GM12864 (cell line): ENCODE measurements around the gene MORC1.

Experiments used
- DNase-seq: peaks from one replicate; pipeline ENCODE4 v3.0.0-alpha.2; 2011; ENCODE audit warnings: low read depth
- H3K4me3 ChIP-seq: 2 replicates; pipeline ENCODE4 v1.5.1; 2011; ENCODE audit warnings: mild to moderate bottlenecking, low read depth, low read length, control low read depth
- TF ChIP-seq, protein P1 (sequence below): IDR thresholded peaks from 2 replicates; pipeline ENCODE4 v1.5.1; 2011; ENCODE audit warnings: low read depth, mild to moderate bottlenecking, moderate library complexity, low read length, control low read depth, inconsistent platforms; ENCODE audit errors: missing control alignments

Gene MORC1

DNA sequence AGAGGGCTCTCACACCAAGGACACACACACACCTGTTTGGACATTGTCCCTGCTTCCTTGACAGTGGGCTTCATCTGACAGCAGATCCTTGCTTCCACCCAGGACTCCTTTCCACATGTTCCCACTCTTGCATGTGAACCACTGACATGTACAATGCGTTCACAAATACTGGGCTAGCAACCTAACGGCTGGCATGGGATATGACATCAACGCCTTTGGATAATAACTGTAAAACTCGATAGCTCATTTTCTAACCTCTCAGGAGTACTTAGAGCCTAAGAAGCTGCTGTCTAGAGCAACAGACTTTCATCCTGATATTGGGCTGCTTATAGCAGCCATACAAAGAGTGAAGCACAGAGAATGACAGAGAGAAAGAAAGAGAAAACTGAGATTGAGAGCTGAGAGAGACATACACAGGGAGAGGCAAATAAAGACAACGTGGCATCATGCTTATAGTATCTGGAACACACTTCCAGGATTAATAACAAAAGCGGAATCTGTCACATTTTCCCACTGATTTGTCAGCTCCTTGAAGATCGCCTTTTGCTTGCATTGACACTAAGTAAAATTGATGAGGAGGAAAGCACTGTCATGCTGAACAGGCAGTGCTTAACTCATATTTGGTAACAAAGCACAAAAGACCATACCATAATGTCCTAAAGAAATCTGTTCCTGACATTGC is 166.0 kb downstream of the MORC1 start:
- no peak for DNase-seq
- TF ChIP-seq, protein P1, sequence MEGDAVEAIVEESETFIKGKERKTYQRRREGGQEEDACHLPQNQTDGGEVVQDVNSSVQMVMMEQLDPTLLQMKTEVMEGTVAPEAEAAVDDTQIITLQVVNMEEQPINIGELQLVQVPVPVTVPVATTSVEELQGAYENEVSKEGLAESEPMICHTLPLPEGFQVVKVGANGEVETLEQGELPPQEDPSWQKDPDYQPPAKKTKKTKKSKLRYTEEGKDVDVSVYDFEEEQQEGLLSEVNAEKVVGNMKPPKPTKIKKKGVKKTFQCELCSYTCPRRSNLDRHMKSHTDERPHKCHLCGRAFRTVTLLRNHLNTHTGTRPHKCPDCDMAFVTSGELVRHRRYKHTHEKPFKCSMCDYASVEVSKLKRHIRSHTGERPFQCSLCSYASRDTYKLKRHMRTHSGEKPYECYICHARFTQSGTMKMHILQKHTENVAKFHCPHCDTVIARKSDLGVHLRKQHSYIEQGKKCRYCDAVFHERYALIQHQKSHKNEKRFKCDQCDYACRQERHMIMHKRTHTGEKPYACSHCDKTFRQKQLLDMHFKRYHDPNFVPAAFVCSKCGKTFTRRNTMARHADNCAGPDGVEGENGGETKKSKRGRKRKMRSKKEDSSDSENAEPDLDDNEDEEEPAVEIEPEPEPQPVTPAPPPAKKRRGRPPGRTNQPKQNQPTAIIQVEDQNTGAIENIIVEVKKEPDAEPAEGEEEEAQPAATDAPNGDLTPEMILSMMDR = no peak
- H3K4me3 ChIP-seq = no peak overlapping the region

DNA sequence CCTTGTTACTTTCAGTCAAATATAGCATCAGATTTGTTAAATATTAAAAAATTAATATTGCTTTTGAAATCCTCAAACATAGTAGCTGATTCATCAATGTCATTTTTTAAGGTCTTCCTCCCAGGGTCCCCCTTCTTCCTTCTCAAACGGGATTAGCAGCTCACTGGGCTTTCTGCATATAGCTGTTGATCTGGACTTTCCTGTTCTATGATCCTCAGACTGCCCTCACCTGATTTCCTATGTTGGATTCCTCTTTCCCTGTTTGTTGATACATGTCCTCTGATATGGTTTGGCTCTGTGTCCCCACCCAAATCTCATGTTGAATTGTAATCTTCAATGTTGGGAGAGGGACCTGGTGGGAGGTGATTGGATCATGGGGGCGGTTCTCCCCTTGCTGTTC is 170.1 kb downstream of the MORC1 start:
- H3K4me3 ChIP-seq = no peak overlapping the region
- no peak for DNase-seq
- TF ChIP-seq, protein P1 = no peak

DNA sequence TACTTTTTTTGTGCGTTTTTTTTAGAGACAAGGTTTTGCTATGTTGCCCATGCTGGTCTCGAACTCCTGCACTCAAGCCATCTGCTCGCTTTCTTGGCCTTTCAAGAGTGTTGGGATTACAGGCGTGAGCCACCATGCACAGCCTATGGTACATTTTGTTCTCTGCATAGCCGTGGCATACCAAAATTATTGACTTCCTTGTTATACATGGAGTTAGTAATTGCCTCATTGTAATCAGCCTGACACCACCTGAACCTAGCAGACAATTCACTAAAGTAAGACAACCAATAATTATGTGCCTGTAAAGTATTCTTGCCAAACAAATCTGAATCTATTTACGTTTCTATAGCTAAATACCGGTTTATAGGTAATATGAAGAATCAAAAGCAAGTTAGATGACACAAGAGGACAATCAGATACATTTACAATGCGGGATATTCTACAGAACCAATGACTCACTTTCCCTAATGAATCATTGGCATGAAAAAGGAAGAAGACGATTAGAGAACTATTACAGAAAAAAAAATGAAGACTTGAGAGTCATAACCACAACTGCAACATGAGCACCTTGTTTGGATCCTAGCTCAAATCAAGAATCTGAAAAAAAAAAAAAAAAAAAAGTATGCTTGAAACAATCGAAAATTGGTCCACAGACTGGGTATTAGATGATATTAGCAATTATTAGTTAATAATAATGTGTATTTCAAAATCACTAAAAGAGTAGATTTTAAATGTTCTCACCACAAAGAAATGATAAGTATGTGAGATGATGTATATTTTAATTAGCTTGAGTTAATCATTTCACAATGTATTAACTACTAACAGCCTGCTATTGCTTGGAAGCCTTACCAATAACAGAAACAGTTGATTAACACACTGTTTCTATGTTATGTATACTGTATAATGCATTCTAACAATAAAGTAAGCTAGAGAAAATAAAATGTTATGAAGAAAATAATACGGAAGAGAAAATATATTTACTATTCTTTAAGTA is 171.3 kb downstream of the MORC1 start:
- no peak for DNase-seq
- H3K4me3 ChIP-seq = no peak overlapping the region
- TF ChIP-seq, protein P1 = no peak

DNA sequence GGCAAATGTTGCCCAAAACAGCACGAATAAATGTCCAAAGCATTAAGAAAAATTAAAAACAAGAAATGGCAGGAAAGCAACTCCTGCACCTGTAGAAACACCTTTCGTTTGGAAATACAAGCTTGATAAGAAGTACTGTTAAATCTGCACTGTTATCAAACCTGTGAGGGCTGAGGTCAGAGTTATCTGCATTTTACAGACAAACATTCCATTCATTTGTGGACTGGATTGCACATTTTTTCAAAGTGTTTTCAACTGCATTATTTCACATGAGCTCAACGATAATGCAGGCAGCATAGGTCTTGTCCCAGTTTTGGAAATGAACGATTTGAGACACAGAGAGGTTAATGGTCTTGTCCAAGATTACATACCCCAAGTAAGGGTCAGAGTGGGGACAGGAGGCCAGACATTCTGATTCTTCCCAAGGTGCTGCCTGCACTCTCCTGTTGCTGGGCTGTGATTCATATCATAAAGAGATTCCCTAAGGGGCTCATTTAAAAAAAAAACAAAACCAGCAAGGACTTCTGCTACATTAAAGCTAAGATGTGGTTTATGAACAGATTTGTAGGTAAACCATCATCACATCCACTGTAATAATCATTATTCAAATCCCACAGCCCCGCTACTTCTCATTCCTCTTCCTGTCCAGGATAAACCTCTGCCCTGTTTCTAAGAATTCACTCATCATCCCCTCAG is 177.2 kb downstream of the MORC1 start:
- TF ChIP-seq, protein P1 = no peak
- DNase-seq = no peak

DNA sequence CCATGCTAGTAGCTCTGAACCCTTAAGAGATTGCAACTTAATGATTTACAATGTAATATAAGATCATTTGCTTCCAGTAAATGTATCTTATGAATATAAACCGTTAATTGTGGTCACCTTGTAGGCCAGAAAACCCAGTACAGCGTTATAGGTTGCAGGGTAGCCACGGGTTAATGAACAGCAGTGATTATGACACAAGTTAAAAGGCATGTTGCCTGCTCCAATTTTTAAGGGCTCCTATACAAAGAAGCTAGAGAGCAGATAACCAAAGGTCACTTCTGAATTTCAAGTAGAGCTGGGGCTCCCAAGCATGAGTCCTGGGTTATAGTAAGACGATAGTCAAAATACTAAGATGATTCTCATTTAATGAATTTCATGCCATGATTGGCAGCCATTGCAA is 177.8 kb downstream of the MORC1 start:
- TF ChIP-seq, protein P1 = no peak
- no peak overlapping the region for H3K4me3 ChIP-seq
- no peak for DNase-seq

More for the DNA sequence above, 177.2 kb downstream of the MORC1 start:
- H3K4me3 ChIP-seq = no peak overlapping the region

DNA sequence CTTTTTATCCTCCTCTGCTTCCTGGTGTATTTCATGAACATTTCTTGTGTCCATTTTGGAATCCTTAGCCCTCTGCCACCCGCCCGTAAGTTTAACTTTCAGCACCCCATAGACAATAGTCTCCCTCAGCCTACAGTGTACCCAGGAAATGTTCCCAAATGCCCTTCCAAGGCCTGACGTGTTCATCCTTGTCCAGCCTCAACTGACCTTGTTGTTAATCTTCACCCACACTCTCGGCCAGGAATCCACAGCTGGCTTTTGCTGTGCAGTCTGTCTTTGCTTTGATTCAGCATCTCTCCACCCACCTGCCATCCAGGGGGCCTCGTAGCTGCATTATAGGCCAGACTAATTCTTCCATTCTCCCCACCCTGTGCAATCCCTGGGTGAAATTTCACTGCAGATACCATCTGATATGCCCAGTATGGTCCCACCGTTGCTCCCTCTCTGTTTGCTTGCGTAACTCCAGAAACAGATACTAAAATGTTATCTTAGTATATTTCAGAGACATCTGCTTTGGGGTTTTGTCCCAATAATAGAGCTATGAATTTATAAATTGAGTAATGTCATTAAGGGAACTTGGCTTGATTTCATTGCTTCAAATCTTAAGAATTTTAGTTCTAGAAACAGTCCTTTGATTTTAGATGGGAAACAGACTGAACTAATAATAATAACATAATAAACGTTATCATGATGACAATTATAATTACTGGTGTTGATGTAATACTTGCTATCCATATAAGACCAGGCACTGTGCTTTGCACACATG is 180.8 kb downstream of the MORC1 start:
- no peak overlapping the region for H3K4me3 ChIP-seq
- TF ChIP-seq, protein P1 = no peak
- DNase-seq = no peak
